Suprapubic skin (tissue), 4 donors: ENCODE results near the gene SHMT2. TPM values are rescaled to one million over a fixed set of nuclear protein-coding genes. Genes with fewer than 3 reads are reported as not detected.
A peak's percentile ranks its signal among the peaks of the same experiment; 100 is the strongest.

Experiments
- DNase-seq, 2 donors: peaks; one replicate each; pipeline ENCODE4 v3.0.0-alpha.2; 2019; ENCODE audit warnings: low spot score in 2 of 2
- H3K27ac ChIP-seq: fragments of 200-600 bp; sonication (generic); one replicate; pipeline ENCODE4 v1.5.1; 2019
- H3K27me3 ChIP-seq: fragments of 200-600 bp; sonication (generic); one replicate; pipeline ENCODE4 v1.5.1; 2019
- H3K36me3 ChIP-seq: fragments of 200-600 bp; sonication (generic); one replicate; pipeline ENCODE4 v1.5.1; 2019
- H3K4me1 ChIP-seq: fragments of 200-600 bp; sonication (generic); one replicate; pipeline ENCODE4 v1.5.1; 2019
- H3K4me3 ChIP-seq: fragments of 200-600 bp; sonication (generic); one replicate; pipeline ENCODE4 v1.5.1; 2019; ENCODE audit warnings: mild to moderate bottlenecking
- H3K9me3 ChIP-seq: fragments of 200-600 bp; sonication (generic); one replicate; pipeline ENCODE4 v1.5.1; 2019
- EP300 ChIP-seq: sonication (generic); formaldehyde crosslinking; IDR thresholded peaks from one replicate; pipeline ENCODE4 v1.6.1; 2017; ENCODE audit warnings: antibody characterized with exemption
- POLR2A ChIP-seq, 2 donors: fragments of 450-650 bp; IDR thresholded peaks; one replicate each; pipeline ENCODE4 v1.6.1; 2017; ENCODE audit warnings: antibody characterized with exemption in 2 of 2, mild to moderate bottlenecking in 2 of 2, moderate library complexity in 2 of 2
- POLR2AphosphoS5 ChIP-seq, 3 donors: sonication (generic); formaldehyde crosslinking; IDR thresholded peaks; one replicate each; pipeline ENCODE4 v1.6.1; 2017; ENCODE audit warnings: antibody characterized with exemption in 3 of 3
- WGBS: methylation state at CpG from one replicate; pipeline ENCODE4 v1.1.5; 2018; 5-methylcytosine and 5-hydroxymethylcytosine counted together
- total RNA-seq, 4 donors: library from RNA; depleted of rRNA; stranded (reverse); fragments of >200 nt; gene quantifications; one replicate each; pipeline ENCODE4 v1.1.0, GENCODE V29; 2016
- TF ChIP-seq, protein P1 (sequence below), 2 donors: fragments of 200-600 bp in 1 of 2; fragments of 450-650 bp in 1 of 2; sonication (generic) in 1 of 2; IDR thresholded peaks; one replicate each; pipeline ENCODE4 v1.5.1; 2016 to 2019; ENCODE audit warnings: antibody characterized with exemption in 2 of 2, mild to moderate bottlenecking in 1 of 2, moderate library complexity in 1 of 2

The SHMT2 gene
- total RNA-seq, 4 donors from 2014 or later = 53.5 to 87.2 (median 70.3) TPM

DNA sequence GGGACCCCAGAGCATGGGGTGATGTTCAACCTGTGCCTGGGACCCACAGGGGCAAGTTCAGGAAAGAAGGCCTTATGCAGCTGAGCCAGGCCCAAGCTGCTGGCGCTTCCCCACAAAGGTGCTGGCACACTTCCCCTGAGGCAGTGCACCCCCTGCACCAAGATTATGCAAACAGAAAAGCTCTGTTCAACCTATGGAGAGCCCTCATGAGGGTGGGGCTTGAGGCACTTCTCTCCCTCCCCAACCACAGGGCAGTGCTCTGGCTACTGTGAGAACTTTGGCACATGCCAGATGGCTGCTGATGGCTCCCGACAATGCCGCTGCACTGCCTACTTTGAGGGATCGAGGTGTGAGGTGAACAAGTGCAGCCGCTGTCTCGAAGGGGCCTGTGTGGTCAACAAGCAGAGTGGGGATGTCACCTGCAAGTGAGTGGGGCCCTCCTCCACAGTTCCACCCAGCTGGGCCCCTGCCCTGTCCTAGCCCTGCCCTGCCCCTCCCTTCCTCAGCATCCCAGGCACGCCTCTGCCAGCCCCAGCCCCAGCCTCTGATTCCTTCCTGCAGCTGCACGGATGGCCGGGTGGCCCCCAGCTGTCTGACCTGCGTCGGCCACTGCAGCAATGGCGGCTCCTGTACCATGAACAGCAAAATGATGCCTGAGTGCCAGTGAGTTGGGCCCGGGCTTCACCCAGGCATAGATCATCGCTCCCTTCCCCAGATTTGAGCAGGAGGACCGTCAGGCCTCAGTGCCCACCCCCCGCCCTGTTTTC is 18.4 kb upstream of the SHMT2 start:
- H3K27ac ChIP-seq = no peak overlapping the region
- no peak for DNase-seq
- H3K9me3 ChIP-seq = no peaks in the 10 kb centered on the region
- TF ChIP-seq POLR2AphosphoS5 (IDR thresholded peaks at IDR 0.05) (no peak), EP300 (no peak)
- TF ChIP-seq, protein P1, sequence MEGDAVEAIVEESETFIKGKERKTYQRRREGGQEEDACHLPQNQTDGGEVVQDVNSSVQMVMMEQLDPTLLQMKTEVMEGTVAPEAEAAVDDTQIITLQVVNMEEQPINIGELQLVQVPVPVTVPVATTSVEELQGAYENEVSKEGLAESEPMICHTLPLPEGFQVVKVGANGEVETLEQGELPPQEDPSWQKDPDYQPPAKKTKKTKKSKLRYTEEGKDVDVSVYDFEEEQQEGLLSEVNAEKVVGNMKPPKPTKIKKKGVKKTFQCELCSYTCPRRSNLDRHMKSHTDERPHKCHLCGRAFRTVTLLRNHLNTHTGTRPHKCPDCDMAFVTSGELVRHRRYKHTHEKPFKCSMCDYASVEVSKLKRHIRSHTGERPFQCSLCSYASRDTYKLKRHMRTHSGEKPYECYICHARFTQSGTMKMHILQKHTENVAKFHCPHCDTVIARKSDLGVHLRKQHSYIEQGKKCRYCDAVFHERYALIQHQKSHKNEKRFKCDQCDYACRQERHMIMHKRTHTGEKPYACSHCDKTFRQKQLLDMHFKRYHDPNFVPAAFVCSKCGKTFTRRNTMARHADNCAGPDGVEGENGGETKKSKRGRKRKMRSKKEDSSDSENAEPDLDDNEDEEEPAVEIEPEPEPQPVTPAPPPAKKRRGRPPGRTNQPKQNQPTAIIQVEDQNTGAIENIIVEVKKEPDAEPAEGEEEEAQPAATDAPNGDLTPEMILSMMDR (IDR thresholded peaks at IDR 0.05) = no peak
- peaks cover 61% of the 10 kb centered on the region for H3K36me3 ChIP-seq
- peaks cover 31% of the 10 kb centered on the region for H3K4me1 ChIP-seq
- no peak overlapping the region for H3K4me3 ChIP-seq
- peaks cover 12% of the 10 kb centered on the region for H3K27me3 ChIP-seq
- 77% methylated on average over 12 of the region's 16 CpGs for WGBS

DNA sequence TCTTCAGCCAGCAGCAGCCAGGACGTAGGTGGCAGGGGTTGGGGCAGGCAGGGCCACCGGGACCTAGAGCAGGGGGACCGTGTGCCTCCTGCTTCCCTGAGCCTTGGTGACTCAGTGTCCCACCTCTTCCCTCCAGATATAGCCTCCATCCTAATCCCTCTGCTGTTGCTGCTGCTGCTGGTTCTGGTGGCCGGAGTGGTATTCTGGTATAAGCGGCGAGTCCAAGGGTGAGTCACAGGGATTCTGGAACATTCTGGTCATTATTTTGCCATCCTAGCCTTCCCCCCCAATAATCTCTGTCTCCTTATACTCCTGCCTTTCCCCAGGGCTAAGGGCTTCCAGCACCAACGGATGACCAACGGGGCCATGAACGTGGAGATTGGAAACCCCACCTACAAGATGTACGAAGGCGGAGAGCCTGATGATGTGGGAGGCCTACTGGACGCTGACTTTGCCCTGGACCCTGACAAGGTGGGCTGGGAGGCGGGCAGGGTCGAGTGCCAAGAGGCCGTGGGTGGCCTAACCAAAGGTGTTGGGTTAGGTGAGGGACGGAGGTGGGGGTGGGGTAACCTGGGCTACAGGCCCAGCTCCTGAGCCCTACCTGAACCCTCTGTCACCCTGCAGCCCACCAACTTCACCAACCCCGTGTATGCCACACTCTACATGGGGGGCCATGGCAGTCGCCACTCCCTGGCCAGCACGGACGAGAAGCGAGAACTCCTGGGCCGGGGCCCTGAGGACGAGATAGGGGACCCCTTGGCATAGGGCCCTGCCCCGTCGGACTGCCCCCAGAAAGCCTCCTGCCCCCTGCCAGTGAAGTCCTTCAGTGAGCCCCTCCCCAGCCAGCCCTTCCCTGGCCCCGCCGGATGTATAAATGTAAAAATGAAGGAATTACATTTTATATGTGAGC is 17.5 kb upstream of the SHMT2 start:
- H3K36me3 ChIP-seq = peaks cover 53% of the 10 kb centered on the region
- no peak overlapping the region for H3K27ac ChIP-seq
- no peaks in the 10 kb centered on the region for H3K9me3 ChIP-seq
- no peak for TF ChIP-seq POLR2AphosphoS5 (IDR thresholded peaks at IDR 0.05)
- TF ChIP-seq POLR2A (IDR thresholded peaks at IDR 0.05) = no peak
- TF ChIP-seq, protein P1 (IDR thresholded peaks at IDR 0.05) = no peak
- TF ChIP-seq EP300 = no peak
- DNase-seq = peak in 1 of 2 donors; percentile 69
- H3K27me3 ChIP-seq = peaks cover 19% of the 10 kb centered on the region
- WGBS = 87% methylated on average over 16 of the region's 27 CpGs
- no peak overlapping the region for H3K4me3 ChIP-seq
- peaks cover 39% of the 10 kb centered on the region for H3K4me1 ChIP-seq

DNA sequence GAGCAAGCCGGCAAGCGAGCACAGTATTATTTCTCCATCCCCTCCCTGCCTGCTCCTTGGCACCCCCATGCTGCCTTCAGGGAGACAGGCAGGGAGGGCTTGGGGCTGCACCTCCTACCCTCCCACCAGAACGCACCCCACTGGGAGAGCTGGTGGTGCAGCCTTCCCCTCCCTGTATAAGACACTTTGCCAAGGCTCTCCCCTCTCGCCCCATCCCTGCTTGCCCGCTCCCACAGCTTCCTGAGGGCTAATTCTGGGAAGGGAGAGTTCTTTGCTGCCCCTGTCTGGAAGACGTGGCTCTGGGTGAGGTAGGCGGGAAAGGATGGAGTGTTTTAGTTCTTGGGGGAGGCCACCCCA is 16.8 kb upstream of the SHMT2 start:
- no peak overlapping the region for H3K27ac ChIP-seq
- DNase-seq = no peak
- peaks cover 50% of the 10 kb centered on the region for H3K36me3 ChIP-seq
- 72% methylated on average over 7 of the region's 7 CpGs for WGBS
- peaks cover 23% of the 10 kb centered on the region for H3K27me3 ChIP-seq
- no peaks in the 10 kb centered on the region for H3K9me3 ChIP-seq
- TF ChIP-seq, protein P1 (IDR thresholded peaks at IDR 0.05) = no peak
- TF ChIP-seq EP300 = no peak
- no peak for TF ChIP-seq POLR2A (IDR thresholded peaks at IDR 0.05)
- no peak for TF ChIP-seq POLR2AphosphoS5 (IDR thresholded peaks at IDR 0.05)
- no peak overlapping the region for H3K4me3 ChIP-seq
- peaks cover 45% of the 10 kb centered on the region for H3K4me1 ChIP-seq

DNA sequence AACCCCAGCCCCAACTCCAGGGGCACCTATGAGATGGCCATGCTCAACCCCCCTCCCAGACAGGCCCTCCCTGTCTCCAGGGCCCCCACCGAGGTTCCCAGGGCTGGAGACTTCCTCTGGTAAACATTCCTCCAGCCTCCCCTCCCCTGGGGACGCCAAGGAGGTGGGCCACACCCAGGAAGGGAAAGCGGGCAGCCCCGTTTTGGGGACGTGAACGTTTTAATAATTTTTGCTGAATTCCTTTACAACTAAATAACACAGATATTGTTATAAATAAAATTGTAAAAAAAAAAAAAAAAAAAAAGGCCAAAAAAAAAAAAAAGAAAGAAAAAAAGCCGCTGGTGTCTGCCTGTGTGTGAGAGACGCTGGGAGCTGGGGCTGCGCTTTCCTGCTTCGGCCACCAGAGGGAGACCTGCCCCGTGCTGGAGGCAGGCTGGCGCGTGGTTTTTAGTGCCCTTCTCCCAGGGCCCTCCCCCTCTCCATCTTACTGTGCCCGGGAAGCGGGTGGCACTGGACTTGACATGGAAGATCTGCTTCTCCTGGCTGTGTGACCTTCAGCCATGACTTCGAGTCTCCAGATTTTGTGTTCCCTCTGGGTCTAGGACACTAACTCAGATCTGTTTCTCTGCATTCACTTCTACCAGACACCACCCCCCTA is 16.3 kb upstream of the SHMT2 start:
- Histone ChIP-seq H3K27ac (no peak overlapping the region), H3K36me3 (peaks cover 45% of the 10 kb centered on the region), H3K27me3 (peaks cover 24% of the 10 kb centered on the region), H3K4me3 (no peak overlapping the region), H3K4me1 (peaks cover 50% of the 10 kb centered on the region), H3K9me3 (no peaks in the 10 kb centered on the region)
- peak; percentile 92 to 94 for DNase-seq
- TF ChIP-seq POLR2AphosphoS5 (IDR thresholded peaks at IDR 0.05) (no peak), EP300 (no peak), POLR2A (IDR thresholded peaks at IDR 0.05) (no peak)
- TF ChIP-seq, protein P1 (IDR thresholded peaks at IDR 0.05) = peak; percentile 88 to 93
- 5% methylated on average over 16 of the region's 16 CpGs for WGBS
